Stimulated activated CD8-positive, alpha-beta memory T cell treated with anti-CD3 and anti-CD28 coated beads, Interleukin-12 subunit alpha, Interleukin-12 subunit beta, amount 100 ng/mL, for 4 hours (primary cell): Measurements from ENCODE around the gene TNIK.

Experiments
- DNase-seq: peaks from one replicate; pipeline ENCODE4 v3.0.0-alpha.2; 2020; ENCODE audit warnings: low read depth

The TNIK gene

DNA sequence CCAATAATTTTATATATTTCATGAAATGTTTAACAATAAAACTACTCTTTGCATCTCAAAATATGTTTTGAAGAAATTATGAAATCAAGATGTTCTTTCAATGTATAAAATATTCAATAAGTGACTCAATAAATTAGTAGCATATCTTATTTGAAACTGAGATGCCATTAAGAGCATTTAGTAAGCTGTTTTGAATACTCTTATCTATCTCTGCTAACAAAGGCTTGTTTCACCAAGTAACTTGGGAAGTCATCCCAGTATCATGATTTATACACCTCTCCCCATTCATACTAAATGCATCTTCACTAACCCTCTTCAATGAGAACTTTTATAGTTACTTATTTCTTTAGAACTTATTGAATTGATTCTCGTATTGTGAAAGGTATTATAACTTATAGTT is 43.1 kb downstream of the TNIK start:
- no peak for DNase-seq

DNA sequence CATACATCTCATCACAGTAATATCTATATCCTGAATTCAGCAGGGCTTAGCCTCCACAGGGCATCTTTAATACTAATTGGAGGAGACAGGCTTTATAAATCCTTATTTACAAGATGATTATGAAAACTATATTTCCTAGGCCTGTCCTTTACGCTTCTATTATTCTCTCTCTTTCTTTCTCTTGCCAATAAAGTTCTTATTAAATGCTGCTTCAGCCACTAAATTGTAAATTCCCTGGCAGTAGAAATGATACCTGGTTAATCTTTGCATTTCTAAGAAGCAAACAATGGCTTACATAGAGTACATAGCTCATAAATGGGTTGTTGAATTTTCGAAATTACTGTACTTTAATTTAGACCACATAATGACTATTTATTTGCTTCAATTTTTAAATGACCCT is 43.5 kb downstream of the TNIK start:
- no peak for DNase-seq

- no peak for DNase-seq
These were observed 44.1 kb downstream of the TNIK start for GRCh38 chr3:171416061-171416460.

DNA sequence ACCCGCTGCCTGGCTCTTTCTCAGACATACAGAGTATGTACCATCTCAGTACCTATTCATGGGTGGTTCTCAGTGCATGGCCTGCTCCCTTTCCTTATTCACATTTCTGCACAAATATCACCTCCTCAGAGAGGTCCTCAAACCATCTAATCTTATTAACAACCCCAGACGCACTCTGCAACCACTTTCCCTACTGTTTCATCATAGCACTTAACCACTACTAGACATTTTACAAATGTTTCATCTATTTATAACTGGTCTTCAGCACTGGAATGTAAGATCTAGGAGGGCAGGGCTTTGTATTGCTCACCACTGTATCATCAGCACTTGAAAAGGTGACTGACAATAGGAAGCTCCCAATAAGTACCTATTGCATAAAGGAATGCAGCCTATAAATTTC is 45.1 kb downstream of the TNIK start:
- DNase-seq: no peak

DNA sequence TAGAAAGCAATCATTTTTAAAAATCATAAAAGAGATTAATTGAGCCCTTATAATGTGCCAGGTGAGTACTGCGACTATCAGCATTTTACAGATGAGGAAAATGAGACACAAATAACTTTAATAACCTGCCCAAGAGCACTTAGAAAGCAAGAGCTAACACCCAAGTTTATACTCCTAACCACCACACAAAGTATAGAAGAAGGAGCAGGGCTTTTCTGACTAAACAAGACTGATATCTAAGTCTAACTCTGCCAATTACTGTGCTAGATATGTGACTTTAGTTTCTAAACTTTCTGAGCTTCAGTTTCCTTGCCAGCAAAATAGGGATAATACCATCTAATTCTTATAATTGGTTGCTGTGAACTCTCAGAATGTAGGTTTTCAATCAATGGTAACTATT is 47.7 kb downstream of the TNIK start:
- DNase-seq: no peak

- no peak for DNase-seq
These were observed 48.2 kb downstream of the TNIK start for GRCh38 chr3:171412054-171412453.

GRCh38 chr3:171410186-171410585 is 50.0 kb downstream of the TNIK start:
- no peak for DNase-seq

- no peak for DNase-seq
These were observed 52.4 kb downstream of the TNIK start for GRCh38 chr3:171407759-171408158.

DNA sequence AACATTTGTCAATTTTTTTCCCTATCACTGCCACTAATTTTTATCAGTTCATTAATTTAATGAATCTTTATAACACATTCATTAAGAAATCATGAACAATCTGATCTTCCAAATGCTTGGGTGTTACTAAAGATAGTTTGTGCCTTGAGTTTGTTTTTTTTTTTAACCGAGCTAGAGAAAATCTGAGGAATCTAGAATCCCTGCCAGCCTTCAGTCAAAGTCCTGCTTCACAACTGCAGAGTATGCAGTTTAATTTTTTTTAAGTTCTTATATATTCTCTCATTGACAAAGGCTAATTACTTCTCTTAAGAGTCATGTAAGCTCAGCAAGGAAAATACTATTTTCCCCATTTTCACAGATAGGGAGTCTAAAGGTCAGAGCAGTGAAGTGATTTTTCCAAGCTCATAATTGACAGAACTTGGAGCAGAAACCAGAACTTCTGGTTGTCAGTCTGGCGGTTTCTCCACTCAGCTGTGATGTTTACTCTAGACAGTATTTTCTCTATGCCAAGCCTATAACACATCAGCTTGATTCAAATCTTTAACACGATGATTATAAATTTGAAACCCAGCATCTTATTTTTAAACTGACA is 55.7 kb downstream of the TNIK start:
- no peak for DNase-seq

DNA sequence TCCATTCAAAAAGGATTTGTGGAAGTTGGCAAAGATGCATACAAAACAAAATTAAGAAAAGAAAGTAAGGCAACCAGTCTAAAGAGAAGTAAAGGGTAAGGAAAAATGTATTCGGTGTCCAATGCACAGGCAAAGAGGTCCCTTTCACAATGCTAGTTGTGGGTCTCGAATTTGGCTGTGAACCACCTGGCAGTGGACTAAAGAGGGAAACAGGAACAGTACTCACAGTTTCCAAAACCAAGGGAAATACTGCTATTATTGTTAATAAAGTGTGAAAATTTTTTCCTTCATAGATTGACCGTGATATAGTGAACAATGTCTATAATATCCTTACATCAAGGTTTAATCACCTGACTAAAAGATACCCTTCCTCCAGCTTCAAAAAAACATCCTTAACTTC is 57.9 kb downstream of the TNIK start:
- no peak for DNase-seq

- DNase-seq: no peak
These were observed 58.8 kb downstream of the TNIK start for GRCh38 chr3:171401432-171401831.

GRCh38 chr3:171399842-171400241 is 60.4 kb downstream of the TNIK start:
- DNase-seq: no peak

DNA sequence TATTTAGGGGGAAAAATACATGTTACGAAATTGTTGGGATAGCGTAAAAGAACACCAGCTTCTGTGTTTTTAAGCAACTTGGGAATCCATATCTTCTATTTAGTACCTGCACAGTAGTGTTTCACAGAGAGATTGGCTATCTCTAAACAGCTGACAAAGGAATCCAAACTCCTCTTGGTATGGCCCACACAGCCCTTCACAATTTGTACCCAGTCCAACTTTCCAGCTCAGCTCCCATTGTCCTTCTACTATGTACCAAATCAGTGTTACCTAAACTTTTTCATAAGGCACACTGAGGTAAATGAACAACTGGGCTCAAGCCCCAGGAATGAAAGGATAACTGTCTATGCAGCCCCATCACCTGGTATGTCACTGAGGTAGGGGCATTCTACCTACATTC is 61.9 kb downstream of the TNIK start:
- DNase-seq: no peak

GRCh38 chr3:171397089-171397488 is 63.1 kb downstream of the TNIK start:
- no peak for DNase-seq

DNA sequence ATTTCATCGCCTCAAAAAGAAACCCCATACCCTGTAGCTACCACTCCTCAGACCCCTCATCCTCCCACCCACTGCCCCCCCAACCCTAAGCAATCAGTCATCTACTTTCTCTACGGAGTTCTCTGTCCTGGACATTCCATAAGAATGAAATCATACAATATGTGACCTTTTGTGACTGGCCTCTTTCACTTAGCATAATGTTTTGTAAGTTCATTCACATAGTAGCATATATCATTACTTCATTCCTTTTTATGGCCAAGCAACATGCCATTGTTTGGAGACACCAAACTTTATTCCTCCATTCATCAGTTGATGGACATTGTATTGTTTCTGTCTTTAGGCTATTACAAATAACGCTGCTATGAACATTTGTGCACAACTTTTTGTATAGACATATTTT is 64.2 kb downstream of the TNIK start:
- no peak for DNase-seq

DNA sequence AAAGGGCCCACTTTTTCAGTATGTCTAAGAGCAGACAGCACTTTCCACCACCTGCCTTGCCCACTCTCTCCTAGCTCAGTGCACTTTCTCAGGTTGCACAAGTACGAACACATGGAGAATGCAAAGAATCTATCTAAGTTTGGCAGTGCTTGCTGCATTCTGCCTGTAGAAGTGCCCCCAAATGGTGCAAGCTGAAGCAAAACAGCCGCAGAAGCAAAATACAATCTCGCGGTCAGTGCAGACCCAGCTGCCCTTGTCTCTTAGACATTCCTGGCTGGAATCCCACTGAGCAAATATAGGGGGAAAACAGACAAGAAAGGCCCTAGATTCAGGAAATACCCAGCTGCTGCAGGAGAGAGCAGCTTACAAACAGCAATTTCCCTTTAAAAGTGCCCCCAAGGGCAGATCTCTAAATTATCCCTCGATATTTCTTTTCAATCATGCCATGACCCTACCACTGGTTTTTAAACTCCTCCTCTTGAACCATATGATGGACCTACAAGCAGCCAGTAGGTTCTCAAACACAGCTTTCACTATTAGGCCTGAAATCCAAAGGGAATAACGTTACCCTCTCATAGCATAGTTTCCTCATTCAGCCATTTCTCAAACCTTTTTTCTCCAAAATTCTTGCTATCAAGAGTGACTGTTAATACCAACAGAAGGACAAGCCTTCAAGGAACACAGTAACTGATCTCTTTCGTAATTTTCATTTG is 67.0 kb downstream of the TNIK start:
- no peak for DNase-seq

- no peak for DNase-seq
These were observed 68.8 kb downstream of the TNIK start for GRCh38 chr3:171391432-171391831.

- DNase-seq: no peak
These were observed 69.9 kb downstream of the TNIK start for GRCh38 chr3:171390051-171390941.

DNA sequence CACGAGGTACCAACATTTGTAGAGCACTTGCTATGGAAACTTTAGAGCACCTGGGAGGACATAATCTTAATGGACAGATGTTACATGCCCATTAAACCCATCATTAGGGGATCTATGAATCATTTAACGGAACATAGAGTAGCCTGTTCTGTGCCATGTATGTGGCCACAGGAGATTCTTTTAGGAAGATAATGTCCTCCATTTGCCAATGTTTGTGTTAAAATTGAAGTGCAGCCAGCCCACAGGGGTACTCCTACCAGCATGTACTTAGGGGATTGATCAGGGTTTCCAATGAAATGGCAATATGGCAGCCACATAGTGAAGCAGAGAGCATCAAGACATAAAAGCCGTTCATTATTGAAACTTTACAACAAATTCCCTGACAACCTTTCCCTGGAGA is 70.7 kb downstream of the TNIK start:
- DNase-seq: no peak

DNA sequence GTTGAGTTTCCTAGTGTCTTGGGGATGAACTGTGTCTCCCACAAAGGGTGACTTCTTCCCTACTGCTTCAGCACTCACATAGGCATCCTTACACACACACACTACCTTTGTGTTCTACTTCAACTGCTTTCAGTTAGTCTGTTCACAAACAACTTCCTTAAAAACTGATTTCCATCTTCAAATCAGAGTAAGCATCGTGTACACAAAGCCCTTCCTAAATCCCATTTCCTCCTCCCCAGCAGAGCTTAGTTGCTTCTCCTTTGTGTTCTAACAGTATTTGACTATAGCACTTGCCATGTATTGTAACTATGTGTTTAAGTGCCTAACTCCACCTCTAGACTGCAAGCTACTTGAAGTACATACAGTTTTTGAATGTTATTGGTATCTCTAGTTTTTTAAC is 71.7 kb downstream of the TNIK start:
- DNase-seq: no peak

- no peak for DNase-seq
These were observed 73.1 kb downstream of the TNIK start for GRCh38 chr3:171387062-171387461.

- DNase-seq: no peak
These were observed 75.1 kb downstream of the TNIK start for GRCh38 chr3:171385086-171385485.
